ENCODE data around the gene CTNNBIP1. TPM values are rescaled to one million over a fixed set of nuclear protein-coding genes. Genes with fewer than 3 reads are reported as not detected.

Gene CTNNBIP1
- polyA plus RNA-seq, 1 donor from 2014 or later, result 69.3 TPM

DNA sequence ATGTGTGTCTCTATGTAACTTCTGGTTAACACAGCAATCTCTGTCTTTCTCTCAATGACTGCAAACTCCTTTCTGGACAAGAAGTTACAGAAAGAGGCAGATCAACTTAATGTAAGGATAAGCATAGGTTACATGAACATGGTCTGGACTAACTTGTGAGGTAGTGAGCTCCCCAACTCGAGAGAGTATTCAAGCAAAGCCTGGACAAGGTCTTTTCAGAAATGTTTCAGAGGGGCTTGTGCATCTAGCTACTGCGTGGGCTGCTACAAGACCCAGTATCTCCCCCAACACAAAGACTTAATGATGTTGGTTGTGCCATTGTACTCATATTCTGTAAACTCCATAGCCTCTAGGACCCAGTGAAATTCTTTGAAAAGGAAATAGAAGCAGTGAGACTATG is 62.8 kb downstream of the CTNNBIP1 start:
- H3K9me2 ChIP-seq (ENCODE audit: insufficient read depth, low read length), result no peaks in the 10 kb centered on the region
- H3K9me3 ChIP-seq (ENCODE audit: low read length), result no peaks in the 10 kb centered on the region
- H3K9ac ChIP-seq (ENCODE audit: low read length), result no peak overlapping the region
- no peaks in the 10 kb centered on the region for H4K20me1 ChIP-seq (ENCODE audit: insufficient read depth)
- H3K27me3 ChIP-seq (ENCODE audit: insufficient read depth, low read depth, low read length), result no peaks in the 10 kb centered on the region
- no peak overlapping the region for H3K4me2 ChIP-seq (ENCODE audit: low read length)
- H3K36me3 ChIP-seq (ENCODE audit: insufficient read depth, low read length), result no peaks in the 10 kb centered on the region
- H3K79me2 ChIP-seq (replicated peaks; ENCODE audit: insufficient read depth, low read length), result no peaks in the 10 kb centered on the region
- H2AFZ ChIP-seq (ENCODE audit: low read depth, low read length), result no peak overlapping the region
- no peak overlapping the region for H3K4me3 ChIP-seq (ENCODE audit: low read length)
- H3K27ac ChIP-seq (ENCODE audit: low read length), result no peak overlapping the region
- no peaks in the 10 kb centered on the region for H3F3A ChIP-seq (ENCODE audit: insufficient read depth, low read length, poor library complexity, severe bottlenecking)
- TF ChIP-seq EZH2 (IDR thresholded peaks at IDR 0.05; ENCODE audit: borderline replicate concordance, insufficient read depth, low read length, poor library complexity, severe bottlenecking) (no peak), POLR2AphosphoS5 (IDR thresholded peaks at IDR 0.05) (no peak), SMC3 (conservative IDR thresholded peaks at IDR 0.05; ENCODE audit: poor library complexity) (no peak), EP300 (conservative IDR thresholded peaks at IDR 0.05; ENCODE audit: poor library complexity, severe bottlenecking) (no peak), TAF1 (IDR thresholded peaks at IDR 0.05; ENCODE audit: low read depth) (no peak), RAD21 (conservative IDR thresholded peaks at IDR 0.05) (no peak), MXI1 (conservative IDR thresholded peaks at IDR 0.05; ENCODE audit: poor library complexity, severe bottlenecking) (no peak)
- TF ChIP-seq, protein P1, sequence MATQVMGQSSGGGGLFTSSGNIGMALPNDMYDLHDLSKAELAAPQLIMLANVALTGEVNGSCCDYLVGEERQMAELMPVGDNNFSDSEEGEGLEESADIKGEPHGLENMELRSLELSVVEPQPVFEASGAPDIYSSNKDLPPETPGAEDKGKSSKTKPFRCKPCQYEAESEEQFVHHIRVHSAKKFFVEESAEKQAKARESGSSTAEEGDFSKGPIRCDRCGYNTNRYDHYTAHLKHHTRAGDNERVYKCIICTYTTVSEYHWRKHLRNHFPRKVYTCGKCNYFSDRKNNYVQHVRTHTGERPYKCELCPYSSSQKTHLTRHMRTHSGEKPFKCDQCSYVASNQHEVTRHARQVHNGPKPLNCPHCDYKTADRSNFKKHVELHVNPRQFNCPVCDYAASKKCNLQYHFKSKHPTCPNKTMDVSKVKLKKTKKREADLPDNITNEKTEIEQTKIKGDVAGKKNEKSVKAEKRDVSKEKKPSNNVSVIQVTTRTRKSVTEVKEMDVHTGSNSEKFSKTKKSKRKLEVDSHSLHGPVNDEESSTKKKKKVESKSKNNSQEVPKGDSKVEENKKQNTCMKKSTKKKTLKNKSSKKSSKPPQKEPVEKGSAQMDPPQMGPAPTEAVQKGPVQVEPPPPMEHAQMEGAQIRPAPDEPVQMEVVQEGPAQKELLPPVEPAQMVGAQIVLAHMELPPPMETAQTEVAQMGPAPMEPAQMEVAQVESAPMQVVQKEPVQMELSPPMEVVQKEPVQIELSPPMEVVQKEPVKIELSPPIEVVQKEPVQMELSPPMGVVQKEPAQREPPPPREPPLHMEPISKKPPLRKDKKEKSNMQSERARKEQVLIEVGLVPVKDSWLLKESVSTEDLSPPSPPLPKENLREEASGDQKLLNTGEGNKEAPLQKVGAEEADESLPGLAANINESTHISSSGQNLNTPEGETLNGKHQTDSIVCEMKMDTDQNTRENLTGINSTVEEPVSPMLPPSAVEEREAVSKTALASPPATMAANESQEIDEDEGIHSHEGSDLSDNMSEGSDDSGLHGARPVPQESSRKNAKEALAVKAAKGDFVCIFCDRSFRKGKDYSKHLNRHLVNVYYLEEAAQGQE (IDR thresholded peaks at IDR 0.05; ENCODE audit: borderline replicate concordance), result no peak
- TF ChIP-seq, protein P2, sequence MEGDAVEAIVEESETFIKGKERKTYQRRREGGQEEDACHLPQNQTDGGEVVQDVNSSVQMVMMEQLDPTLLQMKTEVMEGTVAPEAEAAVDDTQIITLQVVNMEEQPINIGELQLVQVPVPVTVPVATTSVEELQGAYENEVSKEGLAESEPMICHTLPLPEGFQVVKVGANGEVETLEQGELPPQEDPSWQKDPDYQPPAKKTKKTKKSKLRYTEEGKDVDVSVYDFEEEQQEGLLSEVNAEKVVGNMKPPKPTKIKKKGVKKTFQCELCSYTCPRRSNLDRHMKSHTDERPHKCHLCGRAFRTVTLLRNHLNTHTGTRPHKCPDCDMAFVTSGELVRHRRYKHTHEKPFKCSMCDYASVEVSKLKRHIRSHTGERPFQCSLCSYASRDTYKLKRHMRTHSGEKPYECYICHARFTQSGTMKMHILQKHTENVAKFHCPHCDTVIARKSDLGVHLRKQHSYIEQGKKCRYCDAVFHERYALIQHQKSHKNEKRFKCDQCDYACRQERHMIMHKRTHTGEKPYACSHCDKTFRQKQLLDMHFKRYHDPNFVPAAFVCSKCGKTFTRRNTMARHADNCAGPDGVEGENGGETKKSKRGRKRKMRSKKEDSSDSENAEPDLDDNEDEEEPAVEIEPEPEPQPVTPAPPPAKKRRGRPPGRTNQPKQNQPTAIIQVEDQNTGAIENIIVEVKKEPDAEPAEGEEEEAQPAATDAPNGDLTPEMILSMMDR (IDR thresholded peaks at IDR 0.05; ENCODE audit: poor library complexity, severe bottlenecking), result no peak

DNA sequence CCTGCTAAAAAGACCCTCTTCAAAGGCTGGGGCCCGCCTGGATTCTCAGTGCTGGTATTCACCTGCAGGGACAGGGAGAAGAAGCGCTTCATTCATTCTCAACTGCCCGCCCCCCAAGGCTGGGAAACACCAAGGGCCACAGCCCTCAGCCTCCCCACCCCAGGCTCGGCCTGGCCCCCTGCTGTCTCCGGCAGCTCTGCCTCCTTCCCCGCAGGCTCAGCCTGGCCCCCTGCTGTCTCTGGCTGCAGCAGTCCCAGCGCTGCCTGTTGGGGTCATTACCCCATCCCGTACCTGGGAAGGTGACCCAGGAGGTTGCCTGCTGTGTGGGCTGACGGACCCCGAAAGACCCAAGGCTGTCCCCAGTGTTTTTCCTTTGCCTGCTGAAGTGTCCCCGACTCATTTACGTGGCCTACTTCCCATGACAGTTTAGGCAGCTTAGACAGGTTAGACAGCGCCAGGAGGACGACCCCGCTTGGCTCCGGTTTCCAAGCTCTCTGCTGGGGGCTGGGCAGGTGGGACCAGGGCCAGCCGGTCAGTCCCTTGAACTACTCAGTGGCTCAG is 63.4 kb downstream of the CTNNBIP1 start:
- Histone ChIP-seq H3K27me3 (ENCODE audit: insufficient read depth, low read depth, low read length) (no peaks in the 10 kb centered on the region), H3K9ac (ENCODE audit: low read length) (no peak overlapping the region), H3K79me2 (replicated peaks; ENCODE audit: insufficient read depth, low read length) (no peaks in the 10 kb centered on the region), H3K9me3 (ENCODE audit: low read length) (no peaks in the 10 kb centered on the region), H4K20me1 (ENCODE audit: insufficient read depth) (no peaks in the 10 kb centered on the region), H2AFZ (ENCODE audit: low read depth, low read length) (no peak overlapping the region), H3K4me2 (ENCODE audit: low read length) (no peak overlapping the region), H3K4me3 (ENCODE audit: low read length) (no peak overlapping the region), H3K9me2 (ENCODE audit: insufficient read depth, low read length) (no peaks in the 10 kb centered on the region), H3K27ac (ENCODE audit: low read length) (no peak overlapping the region), H3K36me3 (ENCODE audit: insufficient read depth, low read length) (no peaks in the 10 kb centered on the region), H3F3A (ENCODE audit: insufficient read depth, low read length, poor library complexity, severe bottlenecking) (no peaks in the 10 kb centered on the region)
- no peak for TF ChIP-seq EP300 (conservative IDR thresholded peaks at IDR 0.05; ENCODE audit: poor library complexity, severe bottlenecking)
- TF ChIP-seq TAF1 (IDR thresholded peaks at IDR 0.05; ENCODE audit: low read depth), result no peak
- no peak for TF ChIP-seq SMC3 (conservative IDR thresholded peaks at IDR 0.05; ENCODE audit: poor library complexity)
- TF ChIP-seq, protein P1 (IDR thresholded peaks at IDR 0.05; ENCODE audit: borderline replicate concordance), result no peak
- no peak for TF ChIP-seq POLR2AphosphoS5 (IDR thresholded peaks at IDR 0.05)
- no peak for TF ChIP-seq MXI1 (conservative IDR thresholded peaks at IDR 0.05; ENCODE audit: poor library complexity, severe bottlenecking)
- TF ChIP-seq EZH2 (IDR thresholded peaks at IDR 0.05; ENCODE audit: borderline replicate concordance, insufficient read depth, low read length, poor library complexity, severe bottlenecking), result no peak
- TF ChIP-seq RAD21 (conservative IDR thresholded peaks at IDR 0.05), result no peak
- TF ChIP-seq, protein P2 (IDR thresholded peaks at IDR 0.05; ENCODE audit: poor library complexity, severe bottlenecking), result no peak
